RWPE2 (cell line): Measurements from ENCODE around the gene CNDP2.

Experiments used
- ATAC-seq: fragments of 200-7000 bp; cut with Tn5 transposase; 3 replicates; pipeline ENCODE4 v1.9.1; 2021; ENCODE audit warnings: low read depth
- DNase-seq: peaks from one replicate; pipeline ENCODE4 v3.0.0-alpha.2; 2020; ENCODE audit warnings: low spot score
- H3K27ac ChIP-seq: fragments of 450-650 bp; 2 replicates; pipeline ENCODE4 v1.5.1; 2017; ENCODE audit warnings: mild to moderate bottlenecking; ENCODE audit not compliant: poor library complexity, severe bottlenecking
- H3K27me3 ChIP-seq: fragments of 250-450 bp; sonication (Bioruptor Pico); 2 replicates; pipeline ENCODE4 v1.5.1; 2021; ENCODE audit warnings: mild to moderate bottlenecking, moderate library complexity; ENCODE audit not compliant: insufficient read depth, poor library complexity, severe bottlenecking
- H3K36me3 ChIP-seq: fragments of 250-450 bp; sonication (Bioruptor Pico); 2 replicates; pipeline ENCODE4 v1.5.1; 2020; ENCODE audit warnings: low read depth, mild to moderate bottlenecking, moderate library complexity
- H3K4me1 ChIP-seq: fragments of 250-450 bp; sonication (Bioruptor Pico); 2 replicates; pipeline ENCODE4 v1.5.1; 2021; ENCODE audit warnings: mild to moderate bottlenecking, moderate library complexity; ENCODE audit not compliant: insufficient read depth, poor library complexity, severe bottlenecking
- H3K4me3 ChIP-seq: fragments of 250-450 bp; sonication (Bioruptor Pico); 2 replicates; pipeline ENCODE4 v1.5.1; 2021; ENCODE audit warnings: mild to moderate bottlenecking, moderate library complexity; ENCODE audit not compliant: severe bottlenecking
- H3K9me3 ChIP-seq: fragments of 250-450 bp; sonication (Bioruptor Pico); 2 replicates; pipeline ENCODE4 v1.5.1; 2021; ENCODE audit warnings: mild to moderate bottlenecking, moderate library complexity; ENCODE audit not compliant: severe bottlenecking
- TF ChIP-seq, protein P1 (sequence below): fragments of 450-650 bp; IDR thresholded peaks from one replicate; pipeline ENCODE4 v1.5.1; 2017; ENCODE audit warnings: mild to moderate bottlenecking, moderate library complexity; ENCODE audit not compliant: poor library complexity, severe bottlenecking

The CNDP2 gene

DNA sequence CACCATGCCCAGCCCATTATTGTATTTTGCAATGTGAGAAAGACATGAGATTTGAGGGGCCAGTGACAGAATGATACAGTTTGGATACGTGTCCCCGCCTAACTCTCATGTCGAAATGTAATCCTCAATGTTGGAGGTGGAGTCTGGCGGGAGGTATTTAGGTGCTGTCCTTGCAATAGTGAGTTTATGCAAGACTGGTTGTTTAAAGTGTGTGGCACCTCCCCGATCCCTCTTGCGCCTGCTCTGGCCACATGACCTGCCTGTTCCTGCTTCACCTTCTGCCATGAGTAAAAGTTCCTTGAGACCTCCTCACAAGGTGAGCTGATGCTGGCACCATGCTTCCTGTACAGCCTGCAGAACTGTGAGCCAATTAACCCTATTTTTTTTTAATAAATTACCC, 54.7 kb downstream of the CNDP2 start:
- DNase-seq (no peak), ATAC-seq (no peak)
- TF ChIP-seq, protein P1, sequence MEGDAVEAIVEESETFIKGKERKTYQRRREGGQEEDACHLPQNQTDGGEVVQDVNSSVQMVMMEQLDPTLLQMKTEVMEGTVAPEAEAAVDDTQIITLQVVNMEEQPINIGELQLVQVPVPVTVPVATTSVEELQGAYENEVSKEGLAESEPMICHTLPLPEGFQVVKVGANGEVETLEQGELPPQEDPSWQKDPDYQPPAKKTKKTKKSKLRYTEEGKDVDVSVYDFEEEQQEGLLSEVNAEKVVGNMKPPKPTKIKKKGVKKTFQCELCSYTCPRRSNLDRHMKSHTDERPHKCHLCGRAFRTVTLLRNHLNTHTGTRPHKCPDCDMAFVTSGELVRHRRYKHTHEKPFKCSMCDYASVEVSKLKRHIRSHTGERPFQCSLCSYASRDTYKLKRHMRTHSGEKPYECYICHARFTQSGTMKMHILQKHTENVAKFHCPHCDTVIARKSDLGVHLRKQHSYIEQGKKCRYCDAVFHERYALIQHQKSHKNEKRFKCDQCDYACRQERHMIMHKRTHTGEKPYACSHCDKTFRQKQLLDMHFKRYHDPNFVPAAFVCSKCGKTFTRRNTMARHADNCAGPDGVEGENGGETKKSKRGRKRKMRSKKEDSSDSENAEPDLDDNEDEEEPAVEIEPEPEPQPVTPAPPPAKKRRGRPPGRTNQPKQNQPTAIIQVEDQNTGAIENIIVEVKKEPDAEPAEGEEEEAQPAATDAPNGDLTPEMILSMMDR = no peak
- peaks cover 3% of the 10 kb centered on the region for H3K4me1 ChIP-seq
- no peaks in the 10 kb centered on the region for H3K36me3 ChIP-seq
- no peak overlapping the region for H3K4me3 ChIP-seq
- H3K27ac ChIP-seq = no peak overlapping the region
- peaks cover 5% of the 10 kb centered on the region for H3K9me3 ChIP-seq
- peaks cover 3% of the 10 kb centered on the region for H3K27me3 ChIP-seq

GRCh38 chr18:74551452-74551851, 55.3 kb downstream of the CNDP2 start:
- H3K9me3 ChIP-seq = peaks cover 5% of the 10 kb centered on the region
- DNase-seq (no peak), ATAC-seq (no peak)
- peaks cover 3% of the 10 kb centered on the region for H3K27me3 ChIP-seq
- no peak overlapping the region for H3K4me3 ChIP-seq
- H3K4me1 ChIP-seq = peaks cover 3% of the 10 kb centered on the region
- TF ChIP-seq, protein P1 = no peak
- no peaks in the 10 kb centered on the region for H3K36me3 ChIP-seq
- H3K27ac ChIP-seq = no peak overlapping the region

DNA sequence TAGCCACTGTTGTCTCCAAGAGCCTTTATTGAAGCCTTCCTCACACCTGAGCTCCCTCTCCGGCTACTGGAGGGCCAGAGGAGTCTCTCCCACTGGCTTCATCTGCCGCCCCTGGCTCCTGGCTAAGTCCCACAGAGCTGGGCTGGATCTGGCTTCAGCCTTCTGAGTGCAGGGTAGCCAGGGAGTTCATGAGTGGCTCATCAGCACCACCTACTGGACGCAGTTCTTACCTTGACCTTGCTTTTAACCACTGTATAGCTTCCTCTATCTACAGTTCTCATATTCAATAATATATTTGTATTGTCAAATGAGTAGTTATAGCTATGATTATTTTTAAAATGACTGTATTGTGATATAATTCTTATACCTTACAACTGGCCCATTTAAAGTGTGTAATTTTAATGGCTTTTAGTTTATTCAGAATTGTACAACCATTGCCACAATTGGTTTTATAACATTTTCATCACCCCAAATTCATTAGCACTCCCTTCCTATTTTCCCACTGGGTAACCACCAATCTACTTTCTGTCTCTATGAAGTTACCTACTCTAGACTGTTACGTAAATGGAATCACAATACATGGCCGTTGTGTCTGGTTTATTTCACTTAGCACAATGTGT, 55.9 kb downstream of the CNDP2 start:
- peaks cover 5% of the 10 kb centered on the region for H3K9me3 ChIP-seq
- H3K36me3 ChIP-seq = no peaks in the 10 kb centered on the region
- peaks cover 3% of the 10 kb centered on the region for H3K27me3 ChIP-seq
- TF ChIP-seq, protein P1 = peak; percentile 88
- no peak overlapping the region for H3K27ac ChIP-seq
- DNase-seq (no peak), ATAC-seq (peak; percentile 99)
- H3K4me1 ChIP-seq = no peaks in the 10 kb centered on the region
- no peak overlapping the region for H3K4me3 ChIP-seq

DNA sequence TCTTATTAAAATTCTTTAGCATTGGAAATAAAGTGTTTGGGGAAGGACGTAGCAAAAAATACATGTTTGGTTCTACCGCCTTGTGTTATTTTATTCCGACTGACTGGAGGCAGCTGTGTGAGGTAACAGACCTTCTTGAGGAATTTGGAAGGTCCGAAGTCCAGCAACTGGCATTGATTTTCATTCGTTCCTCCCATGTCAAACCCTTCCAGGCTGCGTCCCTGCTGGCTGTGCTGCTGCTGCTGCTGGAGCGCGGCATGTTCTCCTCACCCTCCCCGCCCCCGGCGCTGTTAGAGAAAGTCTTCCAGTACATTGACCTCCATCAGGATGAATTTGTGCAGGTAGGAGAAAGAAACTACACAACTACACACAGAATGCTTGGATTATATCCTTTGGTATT, 60.0 kb downstream of the CNDP2 start:
- H3K4me3 ChIP-seq = no peak overlapping the region
- H3K4me1 ChIP-seq = no peaks in the 10 kb centered on the region
- TF ChIP-seq, protein P1 = no peak
- H3K27ac ChIP-seq = no peak overlapping the region
- ATAC-seq (no peak), DNase-seq (no peak)
- H3K27me3 ChIP-seq = peaks cover 3% of the 10 kb centered on the region
- H3K9me3 ChIP-seq = no peaks in the 10 kb centered on the region
- no peaks in the 10 kb centered on the region for H3K36me3 ChIP-seq

- Histone ChIP-seq H3K4me1 (no peaks in the 10 kb centered on the region), H3K36me3 (no peaks in the 10 kb centered on the region), H3K9me3 (no peaks in the 10 kb centered on the region), H3K4me3 (no peak overlapping the region), H3K27me3 (peaks cover 1% of the 10 kb centered on the region), H3K27ac (no peak overlapping the region)
- ATAC-seq (no peak), DNase-seq (no peak)
- TF ChIP-seq, protein P1 = no peak
These were observed 61.9 kb downstream of the CNDP2 start for GRCh38 chr18:74558096-74558495.
